Lung (tissue), 12 donors: ENCODE measurements around the gene MEG3. TPM values are rescaled to one million over a fixed set of nuclear protein-coding genes. Genes with fewer than 3 reads are reported as not detected.

ENCODE experiments used
- ATAC-seq: fragments of 200-7000 bp; cut with Tn5 transposase; one replicate; pipeline ENCODE4 v1.9.1; 2020; ENCODE audit warnings: moderate number of reproducible peaks; ENCODE audit not compliant: insufficient read depth, low FRiP score
- DNase-seq, 3 donors: peaks; one replicate each; pipeline ENCODE4 v3.0.0-alpha.2; 2013 to 2017
- H3K27ac ChIP-seq, 2 donors: one replicate each; pipeline ENCODE4 v1.5.1; 2013; ENCODE audit warnings: mild to moderate bottlenecking in 2 of 2, moderate library complexity in 2 of 2, control low read depth in 1 of 2, inconsistent platforms in 1 of 2, low read depth in 1 of 2, low read length in 1 of 2
- H3K27me3 ChIP-seq, 3 donors: one replicate each; pipeline ENCODE4 v1.5.1; 2013; ENCODE audit warnings: low read length in 2 of 3; ENCODE audit not compliant: control insufficient read depth in 3 of 3, insufficient read depth in 3 of 3
- H3K36me3 ChIP-seq, 4 donors: one replicate each; pipeline ENCODE4 v1.5.1; 2013; ENCODE audit warnings: low read length in 4 of 4, mild to moderate bottlenecking in 1 of 4, moderate library complexity in 1 of 4; ENCODE audit not compliant: control insufficient read depth in 4 of 4, insufficient read depth in 4 of 4
- H3K4me1 ChIP-seq, 5 donors: one replicate each; pipeline ENCODE4 v1.5.1; 2013; ENCODE audit warnings: low read length in 5 of 5, mild to moderate bottlenecking in 2 of 5, moderate library complexity in 1 of 5; ENCODE audit not compliant: control insufficient read depth in 5 of 5, insufficient read depth in 5 of 5
- H3K4me3 ChIP-seq: one replicate; pipeline ENCODE4 v1.5.1; 2013; ENCODE audit warnings: mild to moderate bottlenecking, control low read depth, moderate library complexity
- H3K9ac ChIP-seq, 2 donors: one replicate each; pipeline ENCODE4 v1.5.1; 2013; ENCODE audit warnings: low read length in 2 of 2, control low read depth in 1 of 2; ENCODE audit not compliant: insufficient read depth in 1 of 2
- H3K9me3 ChIP-seq, 4 donors: one replicate each; pipeline ENCODE4 v1.5.1; 2013; ENCODE audit warnings: low read length in 3 of 4, mild to moderate bottlenecking in 1 of 4, moderate library complexity in 1 of 4; ENCODE audit not compliant: control insufficient read depth in 4 of 4, insufficient read depth in 3 of 4
- WGBS, 2 donors: extraction: QIAGEN DNeasy Blood & Tissue Kit; methylation state at CpG; one replicate each; pipeline ENCODE4 v1.1.7; 2013; 5-methylcytosine and 5-hydroxymethylcytosine counted together
- polyA plus RNA-seq, 2 donors: library from polyadenylated mRNA; stranded (reverse); fragments of 200-250 nt; gene quantifications; one replicate each; pipeline ENCODE4 v1.2.1, GENCODE V29; 2013
- total RNA-seq, 2 donors: library from RNA; depleted of rRNA in 1 of 2; stranded (reverse); fragments of >200 nt in 1 of 2; gene quantifications; one replicate each; pipeline ENCODE4 v1.2.1, GENCODE V29; 2014 to 2021
- TF ChIP-seq, protein P1 (sequence below): IDR thresholded peaks from 2 replicates; pipeline ENCODE4 v1.5.1; 2012; ENCODE audit warnings: mild to moderate bottlenecking; ENCODE audit errors: control extremely low read depth, extremely low read depth
- donor health status: control.
- donor health status: control.
- donor health status: Bipolar disorder and iron deficiency.
- donor health status: healthy.
- donor health status: DM: yes; HTN: yes; CAD: no.

The MEG3 gene
- total and polyA plus RNA-seq, 4 donors = 5.9 to 267 (median 14.8) TPM

DNA sequence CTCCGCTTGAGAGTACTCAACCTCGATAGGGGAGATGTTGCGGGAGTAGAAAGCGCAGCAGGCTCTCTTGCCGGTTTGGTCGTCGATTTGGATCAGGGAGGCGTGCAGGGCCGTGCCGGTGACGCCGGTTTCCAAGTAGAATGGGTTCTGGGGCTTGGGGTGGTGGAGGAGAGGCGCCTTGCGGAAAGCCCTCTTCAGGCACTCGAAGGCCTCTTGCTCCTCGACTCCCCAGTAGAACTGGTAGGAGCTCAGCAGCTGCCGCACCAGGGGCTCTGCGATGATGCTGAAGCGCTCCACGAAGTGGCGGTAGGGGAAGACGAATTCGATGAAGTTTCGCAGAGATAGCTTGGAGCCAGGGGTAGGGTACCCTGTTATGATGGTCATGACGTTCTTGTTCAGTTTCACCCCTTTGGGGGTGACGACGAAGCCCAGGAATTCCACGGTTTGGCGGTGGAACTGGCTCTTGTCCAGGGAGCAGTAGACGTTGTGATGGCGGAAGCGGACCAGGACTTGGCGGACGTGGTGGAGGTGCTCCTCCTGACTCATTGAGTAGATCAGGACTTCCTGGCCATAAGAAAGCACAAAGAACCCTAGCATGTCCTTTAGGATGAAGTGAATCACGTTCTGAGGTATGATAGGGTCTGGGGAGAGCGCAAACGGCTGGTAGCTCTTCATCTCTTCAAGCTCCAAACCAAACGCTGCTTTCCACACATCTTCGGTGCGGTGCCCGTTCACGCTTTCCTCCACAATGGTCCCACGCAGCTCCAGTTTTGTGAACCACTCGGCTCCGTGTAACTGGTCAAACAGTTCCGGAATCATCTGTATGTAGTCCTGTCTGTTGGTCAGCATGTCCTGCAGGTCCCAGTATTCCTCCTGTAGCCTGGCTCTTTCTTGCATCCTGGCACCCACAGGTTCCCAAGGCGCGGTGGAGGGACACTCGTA, 56.4 kb downstream of the MEG3 start:
- H3K36me3 ChIP-seq = peaks cover 0 to 5% (median 0%) of the 10 kb centered on the region in 4 donors
- H3K4me1 ChIP-seq = no peaks in the 10 kb centered on the region
- no peak for ATAC-seq
- H3K9me3 ChIP-seq = peaks cover 0 to 9% (median 0%) of the 10 kb centered on the region in 4 donors
- H3K27ac ChIP-seq = no peak overlapping the region
- H3K27me3 ChIP-seq = peaks cover 0 to 6% (median 0%) of the 10 kb centered on the region in 3 donors
- H3K4me3 ChIP-seq = no peak overlapping the region
- 95 to 97% methylated on average over 49 of the region's 49 CpGs for WGBS, 2 donors
- TF ChIP-seq, protein P1, sequence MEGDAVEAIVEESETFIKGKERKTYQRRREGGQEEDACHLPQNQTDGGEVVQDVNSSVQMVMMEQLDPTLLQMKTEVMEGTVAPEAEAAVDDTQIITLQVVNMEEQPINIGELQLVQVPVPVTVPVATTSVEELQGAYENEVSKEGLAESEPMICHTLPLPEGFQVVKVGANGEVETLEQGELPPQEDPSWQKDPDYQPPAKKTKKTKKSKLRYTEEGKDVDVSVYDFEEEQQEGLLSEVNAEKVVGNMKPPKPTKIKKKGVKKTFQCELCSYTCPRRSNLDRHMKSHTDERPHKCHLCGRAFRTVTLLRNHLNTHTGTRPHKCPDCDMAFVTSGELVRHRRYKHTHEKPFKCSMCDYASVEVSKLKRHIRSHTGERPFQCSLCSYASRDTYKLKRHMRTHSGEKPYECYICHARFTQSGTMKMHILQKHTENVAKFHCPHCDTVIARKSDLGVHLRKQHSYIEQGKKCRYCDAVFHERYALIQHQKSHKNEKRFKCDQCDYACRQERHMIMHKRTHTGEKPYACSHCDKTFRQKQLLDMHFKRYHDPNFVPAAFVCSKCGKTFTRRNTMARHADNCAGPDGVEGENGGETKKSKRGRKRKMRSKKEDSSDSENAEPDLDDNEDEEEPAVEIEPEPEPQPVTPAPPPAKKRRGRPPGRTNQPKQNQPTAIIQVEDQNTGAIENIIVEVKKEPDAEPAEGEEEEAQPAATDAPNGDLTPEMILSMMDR = no peak
- DNase-seq = no peak
- H3K9ac ChIP-seq = no peak overlapping the region

DNA sequence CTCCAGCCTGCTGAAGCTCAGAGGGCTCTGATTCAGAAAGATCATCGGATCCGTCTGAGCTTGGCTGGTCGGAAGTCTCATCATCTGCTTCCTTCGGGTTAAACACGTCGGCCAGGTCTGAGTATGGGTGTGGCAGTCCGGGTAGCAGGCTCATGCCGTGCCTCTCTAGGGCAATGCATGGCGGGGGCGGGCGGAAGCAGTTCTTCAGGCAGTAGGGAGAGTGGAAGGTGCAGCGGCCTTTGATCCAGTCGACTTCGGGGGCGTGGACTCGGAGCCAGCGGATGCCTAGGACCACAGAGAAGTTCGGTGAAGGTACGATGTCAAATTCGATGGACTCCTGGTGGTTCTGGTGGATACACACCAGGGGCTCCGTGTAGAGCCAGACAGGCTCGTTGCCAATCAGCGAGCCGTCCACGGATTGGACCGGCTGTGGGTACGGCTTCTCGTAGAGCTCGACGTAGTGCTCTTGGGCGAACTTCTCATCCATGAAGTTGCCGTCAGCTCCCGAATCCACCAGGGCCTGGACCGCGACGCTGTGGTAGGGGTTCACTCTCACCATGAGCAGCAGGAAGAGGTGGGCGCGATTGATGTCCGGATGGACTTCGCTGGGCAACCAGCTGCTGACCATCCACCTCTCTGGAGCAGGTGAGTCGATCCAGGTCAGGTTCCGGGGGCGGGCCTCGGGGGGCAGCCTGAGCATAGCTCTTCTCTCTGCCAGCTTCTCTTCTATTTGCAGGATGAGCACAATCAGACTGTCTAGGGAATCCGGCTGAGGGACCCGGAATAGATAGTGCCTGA, 57.3 kb downstream of the MEG3 start:
- DNase-seq (no peak), ATAC-seq (no peak)
- 95 to 96% methylated on average over 46 of the region's 46 CpGs for WGBS, 2 donors
- Histone ChIP-seq H3K9me3 (peaks cover 0 to 9% (median 0%) of the 10 kb centered on the region in 4 donors), H3K9ac (no peak overlapping the region), H3K27me3 (peaks cover 0 to 6% (median 0%) of the 10 kb centered on the region in 3 donors), H3K36me3 (peaks cover 0 to 5% (median 0%) of the 10 kb centered on the region in 4 donors), H3K4me1 (no peaks in the 10 kb centered on the region), H3K27ac (no peak overlapping the region), H3K4me3 (no peak overlapping the region)
- TF ChIP-seq, protein P1 = no peak

GRCh38 chr14:100883789-100884101, 57.8 kb downstream of the MEG3 start:
- Histone ChIP-seq H3K36me3 (peaks cover 0 to 5% (median 0%) of the 10 kb centered on the region in 4 donors), H3K9ac (no peak overlapping the region), H3K27me3 (peaks cover 0 to 6% (median 0%) of the 10 kb centered on the region in 3 donors), H3K4me1 (no peaks in the 10 kb centered on the region), H3K4me3 (no peak overlapping the region), H3K9me3 (peaks cover 0 to 9% (median 0%) of the 10 kb centered on the region in 4 donors), H3K27ac (no peak overlapping the region)
- WGBS, 2 donors = 93 to 94% methylated on average over 11 of the region's 11 CpGs
- ATAC-seq = no peak
- no peak for DNase-seq
- TF ChIP-seq, protein P1 = no peak
